Measurements from ENCODE around the gene CD27.
"Not testable (repeated sequence)": the region's sequence is repeated elsewhere in the genome, so short reads cannot be mapped to it uniquely, and the experiment has no call there.

Gene CD27

GRCh38 chr12:6461401-6462233, 16.9 kb downstream of the CD27 start:
- peak; percentile 95 to 97 for ATAC-seq (replicated peaks)
- no peaks in the 10 kb centered on the region for H3K27me3 Mint-ChIP-seq
- H3K4me1 Mint-ChIP-seq: peaks cover 77 to 97% of the 10 kb centered on the region in 2 donors
- H3K9me3 Mint-ChIP-seq: no peaks in the 10 kb centered on the region
- H3K4me3 Mint-ChIP-seq: peak overlapping the region; percentile 49 to 77
- DNase-seq: peak; percentile 88
- H3K36me3 Mint-ChIP-seq: peaks cover 82 to 91% of the 10 kb centered on the region in 2 donors
- peak overlapping the region; percentile 95 for H3K27ac Mint-ChIP-seq

- H3K27ac Mint-ChIP-seq: peak overlapping the region; percentile 95
- H3K4me1 Mint-ChIP-seq: peaks cover 75 to 97% of the 10 kb centered on the region in 2 donors
- DNase-seq: no peak
- ATAC-seq (replicated peaks): peak; percentile 14 to 20
- peaks cover 0 to 4% of the 10 kb centered on the region in 2 donors for H3K9me3 Mint-ChIP-seq
- H3K4me3 Mint-ChIP-seq: peak overlapping the region; percentile 49 to 76
- no peaks in the 10 kb centered on the region for H3K27me3 Mint-ChIP-seq
- peaks cover 81 to 91% of the 10 kb centered on the region in 2 donors for H3K36me3 Mint-ChIP-seq
Observed at GRCh38 chr12:6462234-6462995, 17.7 kb downstream of the CD27 start.

DNA sequence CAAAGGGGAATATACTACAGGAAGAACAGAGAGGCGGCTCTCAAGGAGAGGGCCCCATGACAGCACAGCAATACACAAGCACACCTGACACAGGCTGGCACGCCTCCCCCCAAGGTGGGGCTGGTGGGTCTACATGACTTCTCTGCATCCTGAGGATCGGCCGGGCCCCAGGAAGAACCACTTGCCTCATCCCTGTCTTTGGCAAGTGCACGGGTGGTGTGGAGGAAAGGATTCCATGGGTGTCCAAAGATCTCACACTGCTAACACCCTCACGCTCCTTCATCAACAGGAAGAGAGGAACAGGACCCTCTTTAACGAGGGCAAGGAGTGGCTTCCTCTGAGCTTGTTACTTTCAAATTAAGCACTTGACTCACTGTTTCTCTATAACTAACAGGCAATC, 18.5 kb downstream of the CD27 start:
- H3K36me3 Mint-ChIP-seq: peaks cover 86 to 92% of the 10 kb centered on the region in 2 donors
- peaks cover 77 to 97% of the 10 kb centered on the region in 2 donors for H3K4me1 Mint-ChIP-seq
- peaks cover 0 to 4% of the 10 kb centered on the region in 2 donors for H3K9me3 Mint-ChIP-seq
- ATAC-seq (replicated peaks): no peak
- no peaks in the 10 kb centered on the region for H3K27me3 Mint-ChIP-seq
- peak overlapping the region; percentile 95 for H3K27ac Mint-ChIP-seq
- DNase-seq: no peak
- H3K4me3 Mint-ChIP-seq: peak overlapping the region; percentile 49 to 76

- ATAC-seq (replicated peaks) (no peak), DNase-seq (no peak)
- H3K27me3 Mint-ChIP-seq: no peaks in the 10 kb centered on the region
- H3K4me3 Mint-ChIP-seq: peak overlapping the region in 1 of 2 donors; percentile 1
- H3K36me3 Mint-ChIP-seq: peaks cover 80 to 91% of the 10 kb centered on the region in 2 donors
- H3K4me1 Mint-ChIP-seq: peaks cover 77 to 97% of the 10 kb centered on the region in 2 donors
- peaks cover 0 to 4% of the 10 kb centered on the region in 2 donors for H3K9me3 Mint-ChIP-seq
- peak overlapping the region; percentile 95 for H3K27ac Mint-ChIP-seq
Observed at GRCh38 chr12:6463858-6464257, 19.1 kb downstream of the CD27 start.

GRCh38 chr12:6464531-6464930, 19.8 kb downstream of the CD27 start:
- Mint-ChIP-seq H3K9me3 (peaks cover 0 to 4% of the 10 kb centered on the region in 2 donors), H3K4me1 (peaks cover 76 to 98% of the 10 kb centered on the region in 2 donors), H3K27me3 (no peaks in the 10 kb centered on the region), H3K27ac (peak overlapping the region; percentile 73), H3K4me3 (peak overlapping the region in 1 of 2 donors; percentile 0), H3K36me3 (peaks cover 74 to 85% of the 10 kb centered on the region in 2 donors)
- DNase-seq (no peak), ATAC-seq (replicated peaks) (no peak)

- ATAC-seq (replicated peaks) (no peak), DNase-seq (no peak)
- Mint-ChIP-seq H3K27me3 (no peaks in the 10 kb centered on the region), H3K9me3 (peaks cover 0 to 4% of the 10 kb centered on the region in 2 donors), H3K27ac (no peak overlapping the region), H3K4me3 (peak overlapping the region in 1 of 2 donors; percentile 9), H3K4me1 (peaks cover 73 to 91% of the 10 kb centered on the region in 2 donors), H3K36me3 (peaks cover 66 to 76% of the 10 kb centered on the region in 2 donors)
Observed at GRCh38 chr12:6465467-6466183, 20.9 kb downstream of the CD27 start.

DNA sequence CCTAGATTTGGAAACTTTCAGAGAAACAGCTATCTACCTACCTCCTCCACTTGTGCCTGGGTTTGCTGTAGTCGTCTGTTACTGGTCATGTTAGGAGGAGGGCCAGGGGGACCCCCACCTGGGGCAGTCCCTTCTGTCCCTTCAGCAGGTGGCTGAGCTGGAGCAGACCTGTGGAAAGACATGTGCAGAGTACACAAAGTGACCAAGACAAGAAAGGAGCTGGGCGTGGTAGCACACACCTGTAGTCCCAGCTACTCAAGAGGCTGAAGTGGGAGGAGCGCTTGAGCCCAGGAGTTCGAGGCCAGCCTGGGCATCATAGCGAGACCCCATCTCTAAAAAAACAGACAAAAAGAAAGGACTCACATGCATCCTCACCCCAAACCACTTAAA, 21.4 kb downstream of the CD27 start:
- Mint-ChIP-seq H3K36me3 (peaks cover 60 to 70% of the 10 kb centered on the region in 2 donors), H3K27ac (peak overlapping the region; percentile 60), H3K4me1 (peaks cover 70 to 89% of the 10 kb centered on the region in 2 donors), H3K4me3 (peak overlapping the region in 1 of 2 donors; percentile 31), H3K9me3 (peaks cover 0 to 4% of the 10 kb centered on the region in 2 donors), H3K27me3 (no peaks in the 10 kb centered on the region)
- ATAC-seq (replicated peaks) (no peak), DNase-seq (no peak)

DNA sequence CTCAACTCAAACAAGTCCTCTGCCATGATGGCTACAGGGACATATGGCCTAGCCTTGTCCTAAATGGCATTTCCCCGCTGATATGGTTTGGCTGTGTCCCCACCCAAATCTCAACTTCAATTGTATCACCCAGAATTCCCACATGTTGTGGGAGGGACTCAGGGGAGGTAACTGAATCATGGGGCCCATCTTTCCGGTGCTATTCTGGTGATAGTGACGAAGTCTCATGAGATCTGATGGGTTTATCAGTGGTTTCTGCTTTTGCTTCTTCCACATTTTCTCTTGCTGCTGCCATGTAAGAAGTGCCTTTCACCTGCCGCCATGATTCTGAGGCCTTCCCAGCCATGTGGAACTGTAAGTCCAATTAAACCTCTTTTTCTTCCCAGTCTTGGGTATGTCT, 22.0 kb downstream of the CD27 start:
- H3K4me3 Mint-ChIP-seq: peak overlapping the region in 1 of 2 donors; percentile 23
- H3K4me1 Mint-ChIP-seq: peaks cover 68 to 89% of the 10 kb centered on the region in 2 donors
- peaks cover 56 to 64% of the 10 kb centered on the region in 2 donors for H3K36me3 Mint-ChIP-seq
- H3K27ac Mint-ChIP-seq: peak overlapping the region; percentile 6
- ATAC-seq (replicated peaks); H3K27me3 Mint-ChIP-seq; H3K9me3 Mint-ChIP-seq; DNase-seq: not testable (repeated sequence)

- not testable (repeated sequence) for H3K27ac Mint-ChIP-seq; DNase-seq; ATAC-seq (replicated peaks); H3K27me3 Mint-ChIP-seq; H3K9me3 Mint-ChIP-seq
- H3K4me1 Mint-ChIP-seq: peaks cover 62 to 85% of the 10 kb centered on the region in 2 donors
- peak overlapping the region; percentile 47 to 55 for H3K4me3 Mint-ChIP-seq
- H3K36me3 Mint-ChIP-seq: peaks cover 46 to 55% of the 10 kb centered on the region in 2 donors
Observed at GRCh38 chr12:6467571-6468282, 23.0 kb downstream of the CD27 start.

GRCh38 chr12:6468283-6468575, 23.5 kb downstream of the CD27 start:
- Mint-ChIP-seq H3K4me3 (peak overlapping the region; percentile 47 to 55), H3K27me3 (no peaks in the 10 kb centered on the region), H3K36me3 (peaks cover 41 to 50% of the 10 kb centered on the region in 2 donors), H3K27ac (no peak overlapping the region), H3K4me1 (peaks cover 58 to 80% of the 10 kb centered on the region in 2 donors), H3K9me3 (peaks cover 0 to 4% of the 10 kb centered on the region in 2 donors)
- ATAC-seq (replicated peaks): no peak
- no peak for DNase-seq

DNA sequence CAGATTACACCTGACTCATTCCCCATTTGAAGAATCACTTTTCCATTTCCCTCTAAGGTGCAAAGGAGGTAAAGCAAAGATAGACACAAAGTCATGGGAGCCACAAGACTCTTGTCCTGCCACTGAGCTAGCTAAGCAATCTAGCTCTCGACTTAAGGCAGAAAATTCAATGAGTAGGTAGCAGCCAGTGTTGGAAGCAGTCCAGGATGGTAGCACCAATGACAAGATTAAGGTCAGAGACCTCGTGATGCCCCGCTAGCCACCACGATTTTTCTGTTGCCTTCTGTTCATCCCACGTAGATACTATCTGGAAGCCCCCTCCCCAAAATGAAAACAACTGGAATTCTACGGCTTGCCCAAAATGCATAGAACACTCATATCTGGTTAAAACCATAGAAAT, 24.3 kb downstream of the CD27 start:
- peaks cover 0 to 4% of the 10 kb centered on the region in 2 donors for H3K9me3 Mint-ChIP-seq
- peak overlapping the region; percentile 83 to 86 for H3K4me3 Mint-ChIP-seq
- no peak overlapping the region for H3K27ac Mint-ChIP-seq
- peaks cover 52 to 71% of the 10 kb centered on the region in 2 donors for H3K4me1 Mint-ChIP-seq
- ATAC-seq (replicated peaks) (no peak), DNase-seq (no peak)
- no peaks in the 10 kb centered on the region for H3K27me3 Mint-ChIP-seq
- H3K36me3 Mint-ChIP-seq: peaks cover 35 to 42% of the 10 kb centered on the region in 2 donors

- Mint-ChIP-seq H3K27ac (peak overlapping the region; percentile 87), H3K9me3 (peaks cover 0 to 4% of the 10 kb centered on the region in 2 donors), H3K36me3 (peaks cover 28 to 35% of the 10 kb centered on the region in 2 donors), H3K4me1 (peaks cover 46 to 64% of the 10 kb centered on the region in 2 donors), H3K27me3 (no peaks in the 10 kb centered on the region), H3K4me3 (peak overlapping the region; percentile 83 to 86)
- no peak for ATAC-seq (replicated peaks)
- DNase-seq: no peak
Observed at GRCh38 chr12:6469609-6470374, 25.0 kb downstream of the CD27 start.

Measured in stimulated activated naive B cell treated with anti-CD40 and anti-IgM and Interleukin-4, amounts not matched to agents 10 μg/mL and 1 μg/mL and 100 μg/mL, for 72 hours (primary cell).